ENCODE results near the gene ATP2A3. TPM values are rescaled to one million over a fixed set of nuclear protein-coding genes. Genes with fewer than 3 reads are reported as not detected.

Gene ATP2A3
- total and polyA plus RNA-seq, 2 donors (not counting 1 experiment from before 2014, with no cell fraction given): 697 to 817 TPM

DNA sequence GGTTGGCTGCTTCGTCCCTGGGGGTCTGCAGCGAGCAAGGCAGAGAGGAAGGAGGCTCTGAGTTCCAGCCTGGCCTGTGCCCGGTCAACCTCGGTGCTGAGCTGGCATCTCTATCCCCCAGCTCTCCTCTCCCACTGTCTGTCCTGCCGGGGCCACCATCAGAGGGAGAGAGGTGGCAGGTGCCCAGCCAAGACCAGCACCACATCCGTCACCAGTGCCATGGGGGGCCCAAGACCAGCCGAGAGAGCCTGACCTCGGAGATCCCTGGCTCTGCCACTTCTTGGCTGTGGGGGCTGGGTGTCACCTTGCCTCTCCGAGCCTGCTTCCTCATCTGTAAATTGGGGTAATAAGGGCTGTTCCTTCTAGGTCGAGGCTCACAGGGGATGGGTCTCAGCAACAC, 47.4 kb downstream of the ATP2A3 start:
- peak; percentile 69 for DNase-seq
- peak overlapping the region; percentile 91 for H3K9ac ChIP-seq (ENCODE audit: low read length)
- WGBS (ENCODE audit: insufficient coverage): 2% methylated on average over 6 of the region's 10 CpGs

More for the DNA sequence above, 47.4 kb downstream of the ATP2A3 start:
- H3K9me3 Mint-ChIP-seq (ENCODE audit: insufficient read depth): no peaks in the 10 kb centered on the region
- intact Hi-C loops (cut with micrococcal nuclease): loop anchor here (10.0 kb wide), 1 partner anchor 362 kb away; the partner anchor contains the start of gene TRPV3
- Histone ChIP-seq H4K20me1 (ENCODE audit: control insufficient read depth, insufficient read depth, low read length, poor library complexity, severe bottlenecking) (no peaks in the 10 kb centered on the region), H3K27me3 (replicated peaks in 1 of 4; ENCODE audit: control extremely low read depth in 1 of 4, control insufficient read depth in 3 of 4, insufficient read depth in 4 of 4, low read length in 3 of 4) (no peaks in the 10 kb centered on the region), H3K27ac (ENCODE audit: low read length in 2 of 2) (peak overlapping the region; percentile 100), H2AFZ (ENCODE audit: insufficient read depth, low read depth, low read length, poor library complexity, severe bottlenecking) (peak overlapping the region; percentile 53), H3K79me2 (ENCODE audit: control insufficient read depth, insufficient read depth, low read length) (peaks cover 49% of the 10 kb centered on the region), H3K4me3 (ENCODE audit: control extremely low read depth in 1 of 5, extremely low read depth in 1 of 5, insufficient read depth in 1 of 5, low read depth in 2 of 5, low read length in 4 of 5) (peak overlapping the region; percentile 48 to 72 (median 57)), H3K4me2 (replicated peaks; ENCODE audit: low read depth, low read length, poor library complexity, severe bottlenecking) (peak overlapping the region; percentile 97), H3K36me3 (replicated peaks in 1 of 2; ENCODE audit: control extremely low read depth in 1 of 2, control insufficient read depth in 1 of 2, extremely low read depth in 1 of 2, insufficient read depth in 2 of 2, low read length in 1 of 2) (no peaks in the 10 kb centered on the region), H3K4me1 (ENCODE audit: control insufficient read depth in 2 of 2, insufficient read depth in 2 of 2, low read length in 2 of 2) (peaks cover 61 to 76% of the 10 kb centered on the region in 2 donors), H3K9me3 (ENCODE audit: control extremely low read depth in 1 of 3, control insufficient read depth in 2 of 3, insufficient read depth in 1 of 3, low read length in 2 of 3) (peaks cover 0 to 4% (median 0%) of the 10 kb centered on the region in 3 donors)
- peaks cover 63% of the 10 kb centered on the region for H3K4me1 Mint-ChIP-seq
- no peaks in the 10 kb centered on the region for H3K27me3 Mint-ChIP-seq
- CTCF ChIA-PET: interaction anchor here (0.9 to 7.5 kb wide), 7 partner anchors 9 to 179 kb away, joined by 3 to 157 read pairs (median 4); partner anchors contain the start of genes ATP2A3 and NCBP3
- POLR2A ChIA-PET: interaction anchor here (0.6 to 4.7 kb wide), 8 partner anchors 9 to 52 kb away, joined by 4 to 64 read pairs (median 9); partner anchors contain the start of gene ATP2A3
- TF ChIP-seq EZH2 (IDR thresholded peaks at IDR 0.05; ENCODE audit: borderline replicate concordance, insufficient read depth, low read depth, low read length, poor library complexity, severe bottlenecking): no peak
- TF ChIP-seq, protein P1, sequence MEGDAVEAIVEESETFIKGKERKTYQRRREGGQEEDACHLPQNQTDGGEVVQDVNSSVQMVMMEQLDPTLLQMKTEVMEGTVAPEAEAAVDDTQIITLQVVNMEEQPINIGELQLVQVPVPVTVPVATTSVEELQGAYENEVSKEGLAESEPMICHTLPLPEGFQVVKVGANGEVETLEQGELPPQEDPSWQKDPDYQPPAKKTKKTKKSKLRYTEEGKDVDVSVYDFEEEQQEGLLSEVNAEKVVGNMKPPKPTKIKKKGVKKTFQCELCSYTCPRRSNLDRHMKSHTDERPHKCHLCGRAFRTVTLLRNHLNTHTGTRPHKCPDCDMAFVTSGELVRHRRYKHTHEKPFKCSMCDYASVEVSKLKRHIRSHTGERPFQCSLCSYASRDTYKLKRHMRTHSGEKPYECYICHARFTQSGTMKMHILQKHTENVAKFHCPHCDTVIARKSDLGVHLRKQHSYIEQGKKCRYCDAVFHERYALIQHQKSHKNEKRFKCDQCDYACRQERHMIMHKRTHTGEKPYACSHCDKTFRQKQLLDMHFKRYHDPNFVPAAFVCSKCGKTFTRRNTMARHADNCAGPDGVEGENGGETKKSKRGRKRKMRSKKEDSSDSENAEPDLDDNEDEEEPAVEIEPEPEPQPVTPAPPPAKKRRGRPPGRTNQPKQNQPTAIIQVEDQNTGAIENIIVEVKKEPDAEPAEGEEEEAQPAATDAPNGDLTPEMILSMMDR (IDR thresholded peaks at IDR 0.05): no peak
- H3K27ac Mint-ChIP-seq: peak overlapping the region; percentile 98
- peak overlapping the region; percentile 90 for H3K4me3 Mint-ChIP-seq
- no peak for ATAC-seq (ENCODE audit: low read depth)
